ENCODE results near the gene CACNA1C.

Gene CACNA1C

DNA sequence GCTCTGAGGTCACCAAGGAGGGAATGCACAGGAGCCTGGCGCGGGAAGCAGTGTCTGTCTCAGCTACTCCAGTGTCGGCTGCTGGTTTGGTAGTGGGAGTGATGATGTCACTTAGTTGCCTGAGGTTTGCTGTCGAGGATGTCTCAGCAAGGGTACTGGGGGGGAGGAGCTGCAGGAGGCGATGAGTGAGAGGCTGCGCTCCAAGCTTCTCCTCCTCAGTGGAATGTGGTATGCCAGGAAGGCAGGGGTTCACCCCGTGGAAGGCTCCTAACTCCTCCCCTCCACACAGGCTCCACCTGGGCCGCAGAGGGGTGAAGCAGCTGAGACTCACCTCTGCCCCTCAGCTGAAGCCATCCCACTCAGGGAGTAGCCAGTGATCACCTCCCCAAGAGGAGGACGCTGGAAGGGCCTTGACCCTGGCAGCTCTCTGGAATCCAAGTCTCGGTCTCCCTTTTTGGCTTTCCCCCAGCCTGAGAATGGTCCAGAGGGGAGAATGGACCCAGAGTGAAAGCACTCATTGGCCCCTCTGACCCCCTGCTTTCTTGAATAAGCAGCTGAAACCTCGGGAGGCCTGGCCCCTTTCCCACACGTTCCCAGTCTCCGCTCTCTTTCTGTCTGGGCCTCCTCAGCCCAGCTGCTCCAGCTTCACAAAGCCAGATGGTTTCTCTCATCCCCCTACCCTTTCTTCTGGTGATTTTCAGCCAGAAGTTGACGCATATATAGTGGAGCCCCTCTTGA is 563.0 kb downstream of the CACNA1C start:
- DNase-seq, result no peak

DNA sequence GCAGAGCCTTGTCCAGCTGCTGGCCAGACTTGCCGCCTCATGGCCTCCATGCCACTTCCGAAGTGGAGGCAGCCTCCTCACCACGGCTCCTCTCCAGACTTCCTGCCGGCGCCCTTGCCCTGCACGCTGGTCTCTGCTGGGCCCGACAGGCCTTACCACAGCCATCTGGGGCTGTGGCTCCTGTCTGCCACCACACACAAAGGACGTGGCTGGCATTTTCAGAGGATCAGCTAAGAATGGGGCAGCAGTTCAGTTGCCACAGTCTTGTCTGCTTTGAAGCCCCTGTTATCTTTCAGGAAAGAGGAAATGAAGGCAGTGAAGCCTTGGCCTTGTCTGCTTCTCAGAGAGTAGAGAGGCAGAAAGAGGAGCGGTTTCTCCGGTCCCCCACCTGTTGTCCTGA is 564.0 kb downstream of the CACNA1C start:
- DNase-seq, result no peak

DNA sequence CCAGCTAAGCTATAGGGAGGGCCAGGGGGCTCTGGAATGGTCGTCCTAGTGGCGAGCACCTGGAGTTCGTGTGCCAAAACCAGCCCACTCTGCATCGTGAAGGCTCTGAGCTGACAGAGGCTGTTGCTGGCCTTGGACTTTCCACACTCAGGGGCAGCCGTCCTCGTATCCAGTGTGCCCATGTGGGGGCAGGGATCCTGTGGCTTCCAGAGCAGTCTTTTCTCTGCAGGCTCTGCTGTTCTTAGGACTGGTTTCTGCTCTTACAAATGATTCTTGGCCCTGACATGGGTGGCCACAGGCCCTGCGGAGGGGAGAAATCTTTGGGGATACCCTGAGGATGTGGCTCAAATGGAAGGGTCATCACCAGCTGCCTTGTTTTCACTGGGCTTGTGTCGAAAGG is 564.6 kb downstream of the CACNA1C start:
- DNase-seq, result no peak

DNA sequence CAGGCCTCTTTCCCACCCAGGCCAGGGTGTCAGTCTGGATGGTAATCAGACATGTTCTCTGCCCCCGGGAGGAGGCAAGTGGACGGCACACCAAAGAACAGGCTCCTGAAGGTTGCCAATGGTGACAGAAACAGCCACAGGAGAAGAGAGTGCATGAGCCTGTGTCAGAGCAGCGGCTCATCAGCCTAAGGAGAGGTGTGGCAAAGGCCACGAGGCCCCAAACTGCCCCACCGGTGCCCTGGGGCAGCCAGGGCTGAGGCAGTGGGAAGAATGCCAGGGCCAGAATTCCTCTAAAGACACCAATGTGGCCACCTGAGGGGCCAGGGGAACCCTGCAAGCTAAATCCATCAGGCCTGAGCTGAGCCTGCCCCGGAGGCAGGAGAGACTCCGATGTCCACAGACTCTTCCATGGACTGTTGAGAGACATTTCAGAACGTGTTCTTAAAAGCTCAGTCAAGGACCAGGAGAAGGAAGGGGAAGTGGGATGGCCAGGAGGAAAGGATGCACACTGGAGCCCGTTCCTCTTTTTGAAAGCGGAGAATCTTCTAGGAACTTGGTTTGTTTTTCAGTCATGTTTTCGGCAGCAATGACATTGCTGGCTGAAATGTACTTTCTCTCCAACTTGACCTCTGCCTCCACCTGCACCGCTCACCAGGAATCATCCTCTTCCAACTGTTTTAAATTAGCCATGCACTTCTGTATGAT is 565.7 kb downstream of the CACNA1C start:
- no peak for DNase-seq

DNA sequence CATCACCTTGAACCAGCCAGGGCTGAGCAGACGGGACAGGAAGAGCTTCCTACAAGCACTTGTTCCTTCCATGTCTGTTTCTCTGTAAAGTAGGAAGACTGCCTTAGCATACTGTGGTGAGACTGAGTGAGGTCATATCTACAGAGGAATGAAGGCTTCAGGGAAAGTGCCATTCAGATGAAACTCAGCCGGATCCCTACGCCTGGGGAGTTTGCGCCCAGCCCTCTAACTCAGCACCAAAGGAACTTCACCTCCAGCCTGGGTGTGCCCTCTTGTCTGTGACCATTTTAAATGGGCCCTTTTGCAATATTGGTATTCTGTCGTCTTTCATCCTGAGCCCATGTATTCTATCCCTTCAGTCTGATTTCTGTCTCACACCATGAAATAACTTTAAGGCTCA is 566.3 kb downstream of the CACNA1C start:
- no peak for DNase-seq

DNA sequence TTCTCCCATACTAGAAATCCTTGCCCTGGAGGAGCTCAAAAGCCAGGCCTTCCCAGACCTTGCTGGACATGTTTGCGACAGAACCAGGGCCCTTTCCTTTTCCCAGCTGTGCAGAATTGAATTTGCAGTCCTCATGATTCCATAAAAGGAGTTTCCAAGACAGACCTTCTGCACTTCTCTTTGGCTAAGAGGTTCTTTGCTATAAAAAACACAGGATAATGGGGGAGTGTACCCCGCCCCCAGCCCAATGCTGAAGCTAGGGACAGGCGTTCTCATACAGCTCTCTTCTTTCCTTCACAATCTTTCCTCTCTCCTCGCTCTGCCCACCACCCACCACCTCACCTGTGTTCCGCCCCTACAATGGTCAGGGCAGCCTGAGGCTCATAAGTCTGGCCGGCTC is 569.7 kb downstream of the CACNA1C start:
- no peak for DNase-seq

DNA sequence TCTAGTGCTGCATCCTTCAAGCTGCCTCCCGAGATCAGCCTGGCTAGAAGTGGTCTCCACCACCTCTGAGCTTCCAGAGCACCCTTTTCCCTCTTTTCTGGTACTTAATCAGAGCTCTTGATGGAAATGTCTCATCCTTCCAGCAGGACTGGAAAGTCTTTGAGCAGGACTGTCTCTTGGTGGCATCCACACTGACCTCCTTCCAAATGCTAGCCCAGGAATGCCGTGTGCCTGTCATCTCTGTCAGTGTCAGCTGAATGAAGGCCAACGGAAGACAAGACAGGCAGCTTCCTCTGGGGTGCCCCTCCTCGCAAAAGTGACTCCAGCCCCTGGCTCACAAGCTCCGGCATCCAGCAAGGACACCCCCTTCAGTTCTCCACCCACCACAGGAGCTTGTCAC is 570.7 kb downstream of the CACNA1C start:
- DNase-seq, result no peak

DNA sequence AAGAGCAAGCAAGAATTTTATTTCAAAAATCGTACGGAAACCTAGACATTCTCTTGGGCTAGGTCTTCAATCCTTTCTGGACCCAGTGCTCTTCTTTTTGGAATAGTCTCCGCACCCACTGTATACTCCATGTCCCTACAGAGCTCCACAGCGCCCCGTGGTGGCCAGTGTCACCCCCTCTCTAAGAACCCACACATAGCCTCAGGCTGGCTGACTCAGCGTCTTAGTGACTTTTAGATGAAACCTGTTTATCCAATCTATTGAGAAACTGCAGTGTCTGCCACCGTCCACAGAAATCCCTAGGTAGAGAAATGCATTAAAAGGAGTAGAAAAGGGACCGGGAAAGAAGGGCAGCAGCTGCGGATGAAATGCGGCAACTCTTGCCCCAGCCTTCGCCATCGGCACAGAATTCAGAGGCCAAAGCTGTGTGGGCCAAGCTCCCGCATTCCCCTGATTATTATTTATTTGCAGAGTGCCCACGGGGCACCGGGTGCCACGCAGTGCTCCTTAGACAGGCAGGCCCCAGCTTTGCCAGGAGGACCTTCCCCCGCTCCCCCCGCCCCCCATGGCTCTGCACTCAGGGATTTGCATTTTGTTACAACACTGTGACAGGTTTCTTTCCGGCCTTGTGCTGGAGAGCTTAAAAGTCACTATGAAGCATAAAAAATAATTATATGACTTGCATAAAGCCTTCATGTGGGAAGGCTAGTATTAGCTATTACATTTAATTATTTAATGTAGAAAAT is 571.9 kb downstream of the CACNA1C start:
- no peak for DNase-seq

DNA sequence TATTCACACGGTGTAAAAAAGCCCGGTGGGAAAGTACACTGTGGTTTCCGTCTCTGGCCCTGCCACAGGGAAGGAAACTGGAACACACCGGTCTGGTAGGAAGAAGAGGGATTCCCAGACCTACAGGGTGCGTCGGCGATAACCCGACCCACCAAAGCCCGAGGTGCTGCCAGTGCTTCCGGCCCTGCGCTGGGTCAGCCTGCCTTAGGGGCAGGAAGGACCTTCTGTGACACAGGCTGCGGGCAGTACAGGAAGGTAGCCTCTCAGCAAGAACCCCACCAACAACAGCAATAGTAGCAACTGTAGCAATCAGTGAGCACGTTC is 572.5 kb downstream of the CACNA1C start:
- DNase-seq, result no peak

DNA sequence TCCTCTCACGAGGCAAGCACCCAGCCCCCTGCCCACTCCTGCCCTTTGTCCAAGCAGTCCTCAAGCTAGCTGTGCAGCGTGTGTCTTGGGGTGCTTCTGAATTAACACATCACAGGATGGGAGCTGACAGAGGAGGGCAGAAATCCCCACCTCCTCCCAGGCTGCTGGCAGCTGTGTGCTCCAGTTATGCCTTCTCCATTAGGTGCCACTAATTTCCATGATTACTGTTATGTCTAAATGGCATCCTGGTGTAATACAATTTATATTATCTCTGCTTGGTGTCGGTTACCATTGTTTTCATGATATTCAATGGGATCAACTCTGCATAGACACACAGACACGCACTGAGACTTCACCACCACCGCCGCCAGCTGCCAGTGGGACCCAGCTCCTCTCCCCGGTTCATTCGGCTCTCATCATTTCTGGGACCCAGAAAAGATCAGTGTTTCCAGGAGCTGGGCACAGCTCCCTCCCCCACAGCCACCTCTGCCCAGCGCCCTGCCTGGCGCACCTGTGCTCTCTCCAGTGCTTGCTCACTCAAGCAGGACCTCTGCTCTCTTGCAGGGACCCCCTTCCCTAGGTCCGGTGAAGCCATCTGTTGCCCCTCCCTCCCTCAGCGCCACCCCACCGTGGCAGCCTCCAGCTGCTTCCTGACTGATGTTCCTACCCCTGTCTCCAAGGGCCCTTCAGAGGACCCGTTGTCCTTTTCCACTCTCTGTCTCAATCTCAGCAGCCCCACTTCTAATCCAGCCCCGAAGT is 574.5 kb downstream of the CACNA1C start:
- no peak for DNase-seq

DNA sequence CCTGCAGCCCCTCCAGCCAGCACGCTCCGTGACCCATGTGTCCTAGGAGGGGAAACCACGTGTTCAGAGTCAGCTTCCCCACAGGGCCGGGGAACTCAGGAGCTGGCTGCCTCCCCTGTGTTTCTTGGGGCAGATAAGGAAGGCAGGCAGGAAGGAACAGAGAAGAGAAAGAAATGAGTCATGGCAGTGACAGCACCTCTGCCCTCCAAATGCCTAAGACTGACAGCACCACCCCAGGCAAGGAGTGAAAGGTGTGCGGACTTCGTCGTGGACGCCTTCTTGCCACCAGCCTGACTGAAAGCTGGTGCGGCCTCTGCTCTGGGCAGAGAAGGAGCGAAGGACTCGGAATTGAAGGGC is 575.0 kb downstream of the CACNA1C start:
- DNase-seq, result no peak

DNA sequence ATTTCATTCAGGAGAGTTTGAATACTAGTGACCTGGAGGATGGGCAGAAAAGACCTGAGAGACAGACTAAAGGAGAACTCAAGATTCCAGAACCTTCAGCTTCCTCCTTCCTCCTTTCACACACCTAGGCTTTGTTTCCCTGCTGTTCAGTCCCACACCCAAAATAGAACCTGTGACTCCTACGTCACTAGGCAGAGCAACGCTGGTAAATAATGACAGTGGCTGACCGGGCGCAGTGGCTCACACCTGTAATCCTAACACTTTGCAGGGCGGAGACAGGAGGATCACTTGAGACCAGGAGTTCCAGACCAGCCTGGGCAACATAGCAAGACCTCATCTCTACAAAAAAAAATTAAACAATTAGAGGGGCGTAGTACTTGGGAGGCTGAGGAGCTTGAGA is 575.6 kb downstream of the CACNA1C start:
- no peak for DNase-seq

DNA sequence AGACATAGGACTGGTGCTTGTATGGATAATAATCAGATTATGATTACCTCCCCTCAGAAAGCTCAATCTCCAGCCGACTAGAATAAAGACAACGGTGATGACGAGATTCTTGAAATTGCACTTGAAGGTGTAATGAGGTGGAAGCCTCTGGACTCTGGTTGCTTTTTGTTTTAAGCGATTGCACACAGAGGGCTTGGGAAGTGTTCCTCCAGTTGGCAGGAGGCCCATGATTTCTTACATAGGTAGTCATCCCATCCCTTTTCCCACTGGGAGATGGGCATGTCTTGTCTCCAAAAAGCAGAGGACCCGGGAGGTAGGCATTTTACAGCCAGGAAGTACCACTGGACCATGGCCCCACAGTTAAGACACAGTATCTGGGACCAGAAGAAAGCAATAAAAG is 576.3 kb downstream of the CACNA1C start:
- no peak for DNase-seq

DNA sequence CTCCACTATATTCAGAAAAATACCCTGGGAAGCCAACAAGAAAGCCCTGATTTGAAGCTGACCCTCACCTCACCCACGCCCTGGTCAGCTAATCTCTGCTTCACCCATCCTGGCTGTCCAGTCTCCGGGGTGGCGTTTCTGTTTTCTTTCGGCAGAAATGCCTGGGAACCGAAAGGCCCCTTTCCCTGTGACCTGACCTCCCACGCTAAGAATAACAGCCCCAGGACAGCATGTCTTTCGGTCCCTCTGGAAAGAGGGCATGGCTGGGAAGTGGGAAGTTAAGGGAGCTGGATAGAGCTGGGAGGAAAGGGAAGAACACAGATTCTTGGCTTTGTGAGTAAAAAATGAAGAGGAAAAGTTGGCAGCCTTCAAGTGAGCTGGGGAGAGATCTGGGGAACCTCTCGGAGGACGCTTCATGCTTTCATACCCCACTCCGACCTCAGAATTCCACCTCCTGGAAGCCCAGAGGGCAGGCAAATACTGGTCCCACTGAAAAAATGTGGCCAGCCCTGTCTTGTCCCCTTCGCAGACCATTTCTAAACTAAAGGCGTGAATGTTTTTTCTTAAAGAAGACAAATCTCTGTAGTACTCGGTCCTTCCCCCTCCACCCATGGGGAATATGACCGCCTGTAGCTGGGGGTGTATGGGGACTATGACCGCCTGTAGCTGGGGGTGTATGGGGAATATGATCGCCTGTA is 579.0 kb downstream of the CACNA1C start:
- no peak for DNase-seq

DNA sequence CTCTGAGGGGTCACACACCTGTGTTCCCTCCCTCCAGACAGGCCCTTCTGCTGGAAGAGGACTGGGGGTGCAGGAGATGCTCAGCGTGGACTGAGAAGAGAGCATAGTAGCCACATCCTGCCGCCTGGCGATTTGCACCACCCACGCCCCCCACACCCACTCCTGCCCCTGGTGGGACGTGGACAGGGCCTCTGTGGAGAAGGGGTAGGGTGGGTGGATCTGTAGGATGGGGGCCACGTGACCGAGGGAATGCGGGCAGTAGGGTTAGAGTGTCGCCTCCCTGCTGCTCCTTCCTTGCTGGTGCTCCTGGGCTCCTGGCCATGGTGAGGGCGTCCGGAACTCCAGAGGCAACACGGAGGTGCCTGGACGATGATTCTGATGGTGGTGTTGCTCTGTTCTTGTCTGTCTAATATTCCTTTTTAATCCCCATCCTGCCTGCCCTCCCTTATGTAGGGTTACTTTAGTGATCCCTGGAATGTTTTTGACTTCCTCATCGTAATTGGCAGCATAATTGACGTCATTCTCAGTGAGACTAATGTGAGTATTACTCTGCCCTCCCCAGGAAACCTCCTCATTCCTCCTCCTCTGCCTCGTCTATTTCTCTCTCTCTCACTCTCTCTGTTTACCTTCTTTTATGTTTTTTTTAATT is 580.5 kb downstream of the CACNA1C start:
- DNase-seq, result no peak

DNA sequence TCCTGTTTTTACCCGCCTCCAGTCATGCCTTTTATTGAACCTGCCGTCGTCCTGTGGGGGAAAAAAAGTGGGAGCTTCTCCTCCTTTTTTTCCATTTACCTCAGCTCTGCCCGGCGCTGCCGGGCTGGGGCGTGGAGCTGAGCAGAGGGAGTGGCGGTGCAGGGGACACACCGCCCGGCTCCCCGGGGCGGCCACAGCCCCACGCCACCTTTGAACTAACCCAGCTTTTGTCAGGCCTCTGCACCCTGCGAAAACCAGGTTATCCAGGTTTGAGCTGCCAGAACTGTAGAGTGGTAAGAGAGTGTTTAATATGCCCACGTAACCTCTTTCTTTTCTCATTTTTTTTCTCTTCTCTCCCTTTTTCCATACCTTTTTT is 581.0 kb downstream of the CACNA1C start:
- DNase-seq, result no peak

DNA sequence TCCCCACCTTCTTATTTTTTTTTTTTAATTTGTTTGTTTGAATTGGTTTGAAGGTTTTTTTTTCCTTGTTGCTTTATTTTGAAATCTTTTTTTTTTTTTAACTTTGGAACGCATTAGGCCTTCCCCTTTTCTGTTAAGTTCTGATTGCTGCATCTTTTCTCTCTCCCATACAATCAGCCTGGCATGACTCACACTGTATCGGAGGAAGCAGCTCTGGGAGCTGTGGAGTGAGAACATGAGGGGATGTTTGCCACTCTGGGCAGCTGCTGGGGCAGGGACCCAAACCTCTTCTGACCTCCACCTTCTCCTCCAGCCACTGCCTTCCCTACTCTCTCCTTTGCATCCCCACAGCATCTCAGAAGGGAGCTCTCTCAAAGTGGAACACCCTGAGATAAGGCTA is 581.7 kb downstream of the CACNA1C start:
- DNase-seq, result no peak

DNA sequence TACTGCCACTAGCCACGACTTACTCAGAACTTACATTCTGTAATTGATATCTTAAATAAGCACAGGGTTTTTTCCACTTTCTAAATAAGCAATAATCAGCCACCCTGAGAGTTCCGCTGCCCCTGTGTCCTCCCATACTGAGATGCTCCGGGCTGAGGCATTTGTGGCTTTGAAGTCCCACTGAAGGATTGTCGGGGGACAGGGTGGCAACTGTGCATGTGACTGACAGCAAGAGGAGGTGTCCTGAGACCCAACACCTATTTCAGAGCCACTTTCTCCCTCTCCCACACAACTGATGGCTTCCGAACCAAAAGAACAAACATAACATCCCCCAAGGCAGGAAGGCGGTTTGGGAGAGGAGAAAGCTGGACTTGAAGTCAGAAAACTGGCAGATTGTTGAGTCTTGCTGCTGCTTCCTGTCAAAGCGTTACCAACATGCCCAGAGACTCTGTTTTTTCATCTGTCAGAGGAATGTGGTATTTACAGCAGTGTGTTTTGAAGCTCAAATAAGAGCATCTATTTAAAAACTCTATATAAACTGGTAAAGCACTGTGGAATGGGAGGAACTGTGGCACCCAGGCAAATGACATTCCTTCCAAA is 584.1 kb downstream of the CACNA1C start:
- DNase-seq, result no peak

DNA sequence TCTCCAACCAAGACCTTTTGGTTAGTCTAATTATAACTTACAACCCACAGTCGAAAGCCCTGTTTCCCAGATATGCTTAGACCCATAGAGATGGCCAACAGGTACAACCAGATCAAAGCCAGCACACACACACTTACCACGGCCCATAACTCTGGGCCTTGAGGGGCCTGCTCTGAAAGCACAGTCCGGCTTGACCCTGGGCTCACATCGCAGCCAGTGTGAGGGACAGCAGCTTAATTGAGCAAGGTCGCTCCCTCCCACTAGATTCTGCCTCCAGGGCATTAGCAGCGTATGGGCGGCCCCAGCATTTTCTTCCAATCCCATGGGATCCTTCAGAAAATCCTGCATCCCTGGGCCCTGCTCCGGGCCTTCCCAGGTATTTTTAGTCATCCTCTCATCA is 584.6 kb downstream of the CACNA1C start:
- no peak for DNase-seq

DNA sequence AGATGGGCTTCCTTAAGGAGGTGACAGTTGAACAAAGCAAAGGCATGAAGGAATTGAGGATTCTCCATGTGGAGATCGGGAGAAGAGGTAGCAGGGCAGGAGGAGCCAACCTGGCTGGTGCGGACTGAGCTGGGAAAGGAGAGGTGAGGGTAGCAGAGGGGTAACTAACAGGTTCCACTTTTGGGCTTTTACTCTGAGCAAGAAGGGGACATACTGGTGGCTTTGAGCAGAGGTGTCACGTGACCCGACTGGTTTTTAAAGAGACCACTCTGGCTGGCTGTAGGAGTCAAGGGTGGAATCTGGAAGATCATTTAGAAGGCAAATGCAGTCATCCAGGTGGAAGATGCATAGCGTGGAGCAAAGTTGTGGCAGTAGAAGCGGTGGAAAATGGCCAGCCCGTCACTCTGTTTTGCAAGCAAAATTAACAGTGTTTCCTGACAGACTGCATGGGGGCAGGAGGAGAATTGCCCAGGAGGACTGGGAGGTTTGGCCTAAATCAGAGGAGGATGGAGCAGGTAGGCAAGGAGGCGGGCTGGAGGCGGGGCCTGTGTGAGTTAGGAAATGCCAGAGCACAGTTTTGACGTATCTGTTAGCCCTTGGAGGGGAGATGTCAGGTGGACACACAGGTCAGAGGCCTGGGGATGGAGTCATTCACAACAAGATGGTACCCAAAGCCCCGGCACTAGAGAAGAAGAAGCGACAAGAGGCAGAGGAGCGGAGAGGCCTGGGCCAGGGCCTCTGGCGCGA is 585.7 kb downstream of the CACNA1C start:
- no peak for DNase-seq

DNA sequence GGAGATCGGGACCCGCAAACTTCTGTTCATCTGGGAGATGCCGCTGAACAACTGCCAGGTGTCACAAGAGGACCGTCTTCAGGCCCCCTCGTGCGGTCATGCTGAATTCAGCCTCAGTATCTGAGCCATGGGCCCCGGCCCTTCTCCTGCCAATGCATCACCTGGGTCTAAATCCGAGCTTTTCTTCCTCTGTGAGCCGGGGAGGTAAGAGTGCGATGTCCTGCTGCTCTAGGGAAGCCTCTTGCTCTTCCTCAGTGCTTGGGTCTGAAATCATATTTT is 586.2 kb downstream of the CACNA1C start:
- no peak for DNase-seq

DNA sequence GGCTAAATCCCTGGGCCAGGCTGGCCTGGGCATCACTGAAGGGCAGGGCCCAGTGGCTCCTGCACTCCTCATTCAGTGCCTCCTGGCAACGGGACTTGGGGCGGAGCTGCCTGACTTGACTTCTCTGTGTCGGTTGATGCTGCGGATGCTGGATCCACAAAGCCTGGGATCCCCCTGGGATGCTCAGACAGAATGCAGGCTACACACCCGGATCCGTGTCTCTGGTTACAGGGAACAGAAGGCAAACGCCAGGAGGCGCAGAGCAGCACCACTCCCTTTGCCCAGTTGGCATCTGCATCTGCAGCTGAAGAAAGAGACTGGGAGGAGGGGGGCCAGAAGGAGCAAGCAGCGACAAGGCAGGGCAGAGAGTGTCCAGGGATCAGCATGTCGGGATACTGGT is 587.5 kb downstream of the CACNA1C start:
- no peak for DNase-seq
